ENCODE measurements around the gene CEP250.
"Not testable (repeated sequence)": the region's sequence is repeated elsewhere in the genome, so short reads cannot be mapped to it uniquely, and the experiment has no call there.

CEP250 gene

DNA sequence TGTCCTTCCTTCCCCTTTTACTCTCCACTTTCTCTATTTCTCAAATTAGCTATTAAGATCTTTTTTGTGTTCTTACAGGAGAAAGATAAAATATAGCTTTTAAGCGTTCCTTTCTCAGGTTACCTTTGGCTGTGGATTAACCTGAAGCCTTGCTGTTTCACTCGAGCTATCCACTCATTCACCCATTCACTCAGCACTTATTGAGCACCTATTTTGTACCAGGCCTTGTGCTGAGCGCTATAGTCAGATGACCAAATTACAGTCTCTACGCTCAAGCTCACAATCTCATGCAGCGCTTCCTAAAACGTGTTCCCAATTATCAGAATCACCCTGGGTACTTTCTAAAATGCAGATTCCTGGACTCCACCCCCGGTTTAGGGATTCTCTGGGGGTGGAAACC lies 1.8 kb upstream of the CEP250 start:
- TF ChIP-seq, protein P1, sequence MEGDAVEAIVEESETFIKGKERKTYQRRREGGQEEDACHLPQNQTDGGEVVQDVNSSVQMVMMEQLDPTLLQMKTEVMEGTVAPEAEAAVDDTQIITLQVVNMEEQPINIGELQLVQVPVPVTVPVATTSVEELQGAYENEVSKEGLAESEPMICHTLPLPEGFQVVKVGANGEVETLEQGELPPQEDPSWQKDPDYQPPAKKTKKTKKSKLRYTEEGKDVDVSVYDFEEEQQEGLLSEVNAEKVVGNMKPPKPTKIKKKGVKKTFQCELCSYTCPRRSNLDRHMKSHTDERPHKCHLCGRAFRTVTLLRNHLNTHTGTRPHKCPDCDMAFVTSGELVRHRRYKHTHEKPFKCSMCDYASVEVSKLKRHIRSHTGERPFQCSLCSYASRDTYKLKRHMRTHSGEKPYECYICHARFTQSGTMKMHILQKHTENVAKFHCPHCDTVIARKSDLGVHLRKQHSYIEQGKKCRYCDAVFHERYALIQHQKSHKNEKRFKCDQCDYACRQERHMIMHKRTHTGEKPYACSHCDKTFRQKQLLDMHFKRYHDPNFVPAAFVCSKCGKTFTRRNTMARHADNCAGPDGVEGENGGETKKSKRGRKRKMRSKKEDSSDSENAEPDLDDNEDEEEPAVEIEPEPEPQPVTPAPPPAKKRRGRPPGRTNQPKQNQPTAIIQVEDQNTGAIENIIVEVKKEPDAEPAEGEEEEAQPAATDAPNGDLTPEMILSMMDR (IDR thresholded peaks at IDR 0.05; ENCODE audit: borderline replicate concordance, insufficient read depth, low read depth, low read length) = no peak

DNA sequence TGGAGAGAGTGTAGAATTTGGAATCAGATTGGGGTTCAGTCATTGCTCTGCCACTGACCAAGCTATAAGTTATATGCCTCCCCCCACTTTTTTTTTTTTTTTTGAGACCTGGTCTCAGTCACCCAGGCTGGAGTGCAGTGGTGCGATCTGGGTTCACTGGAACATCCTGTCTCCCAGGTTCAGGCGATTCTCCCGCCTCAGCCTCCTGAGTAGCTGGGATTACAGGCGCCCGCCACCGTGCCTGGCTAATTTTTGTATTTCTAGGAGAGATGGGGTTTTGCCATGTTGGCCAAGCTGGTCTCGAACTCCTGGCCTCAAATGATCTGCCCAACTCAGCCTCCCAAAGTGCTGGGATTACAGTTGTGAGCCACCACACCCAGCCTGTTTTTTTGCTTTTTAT lies 1.3 kb downstream of the CEP250 start:
- H3K4me3 ChIP-seq (ENCODE audit: low read depth, low read length) = not testable (repeated sequence)

More for the DNA sequence above, 1.8 kb upstream of the CEP250 start:
- no peak overlapping the region for H3K4me3 ChIP-seq (ENCODE audit: low read depth, low read length)

DNA sequence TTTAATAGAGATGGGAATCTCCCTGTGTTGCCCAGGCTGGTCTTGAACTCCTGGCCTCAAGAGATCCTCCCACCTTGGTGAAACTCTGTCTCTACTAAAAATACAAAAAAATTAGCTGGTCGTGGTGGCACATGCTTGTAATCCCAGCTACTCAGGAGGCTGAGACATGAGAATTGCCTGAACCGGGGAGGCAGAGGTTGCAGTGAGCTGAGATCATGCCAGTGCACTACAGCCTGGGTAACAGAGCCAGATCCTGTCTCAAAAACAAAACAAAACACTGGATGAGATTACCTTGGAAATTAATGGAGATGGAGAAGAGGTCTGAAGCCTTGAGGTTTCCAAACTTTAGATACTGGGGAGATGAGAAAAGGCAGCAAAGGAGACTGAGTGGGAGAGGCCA lies 2.1 kb downstream of the CEP250 start:
- not testable (repeated sequence) for H3K4me3 ChIP-seq (ENCODE audit: low read depth, low read length)

DNA sequence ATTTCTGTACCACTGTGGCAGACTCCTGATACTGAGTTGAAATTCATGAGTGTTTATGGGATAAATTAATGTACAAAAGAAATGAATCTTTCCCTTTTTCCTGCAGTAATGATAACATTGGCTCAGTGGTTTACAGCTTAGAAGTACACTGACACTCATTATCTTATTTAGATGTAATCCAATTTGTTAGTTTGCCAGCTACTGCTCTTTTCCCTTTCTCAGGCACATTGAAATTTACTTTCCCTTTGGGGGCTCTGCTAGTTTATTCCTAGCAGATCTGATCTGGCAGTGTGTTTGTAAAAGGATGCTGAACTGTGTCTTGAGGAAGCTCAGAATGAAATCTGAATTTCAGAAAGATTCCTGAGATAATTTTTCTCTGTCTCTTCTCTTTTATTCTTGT lies 3.0 kb downstream of the CEP250 start:
- no peak overlapping the region for H3K4me3 ChIP-seq (ENCODE audit: low read depth, low read length)
- TF ChIP-seq, protein P1 (IDR thresholded peaks at IDR 0.05; ENCODE audit: borderline replicate concordance, insufficient read depth, low read depth, low read length) = no peak

DNA sequence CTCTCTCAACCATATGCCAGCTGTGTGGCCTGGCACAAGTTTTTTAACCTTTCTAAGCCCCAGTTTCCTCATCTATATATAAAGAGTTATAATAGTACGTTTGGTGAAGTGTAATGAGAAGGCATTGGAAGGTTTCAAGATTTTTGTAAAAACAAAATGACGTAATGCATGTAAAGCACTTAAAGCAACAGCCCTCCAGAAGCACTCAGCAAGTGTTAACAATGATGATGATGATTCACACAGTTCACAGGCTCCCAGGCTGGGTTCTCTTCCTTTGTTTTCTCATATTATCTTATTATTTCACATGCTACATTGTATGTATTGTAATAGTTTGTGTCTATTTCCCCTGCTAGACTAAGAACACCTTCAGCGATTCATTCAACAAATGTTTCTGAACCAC lies 6.2 kb downstream of the CEP250 start:
- TF ChIP-seq, protein P1 (IDR thresholded peaks at IDR 0.05; ENCODE audit: borderline replicate concordance, insufficient read depth, low read depth, low read length) = no peak
- H3K4me3 ChIP-seq (ENCODE audit: low read depth, low read length) = no peak overlapping the region

DNA sequence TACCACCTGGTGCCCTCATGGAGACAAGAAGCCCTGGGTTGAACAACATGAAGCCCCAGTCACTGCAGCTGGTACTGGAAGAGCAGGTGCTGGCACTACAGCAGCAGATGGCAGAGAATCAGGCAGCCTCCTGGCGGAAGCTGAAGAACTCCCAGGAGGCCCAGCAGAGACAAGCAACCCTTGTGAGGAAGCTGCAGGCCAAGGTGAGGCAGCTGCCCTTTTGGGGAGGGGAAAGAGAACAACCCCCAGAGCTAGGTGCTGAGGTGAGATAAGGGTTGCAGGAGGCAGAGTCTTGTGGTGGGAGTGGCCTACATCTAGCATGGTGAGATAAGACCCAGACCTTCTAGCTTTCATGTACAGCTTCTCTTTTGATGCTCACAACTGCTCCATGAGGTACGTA lies 7.0 kb downstream of the CEP250 start:
- no peak overlapping the region for H3K4me3 ChIP-seq (ENCODE audit: low read depth, low read length)
- TF ChIP-seq, protein P1 (IDR thresholded peaks at IDR 0.05; ENCODE audit: borderline replicate concordance, insufficient read depth, low read depth, low read length) = no peak

DNA sequence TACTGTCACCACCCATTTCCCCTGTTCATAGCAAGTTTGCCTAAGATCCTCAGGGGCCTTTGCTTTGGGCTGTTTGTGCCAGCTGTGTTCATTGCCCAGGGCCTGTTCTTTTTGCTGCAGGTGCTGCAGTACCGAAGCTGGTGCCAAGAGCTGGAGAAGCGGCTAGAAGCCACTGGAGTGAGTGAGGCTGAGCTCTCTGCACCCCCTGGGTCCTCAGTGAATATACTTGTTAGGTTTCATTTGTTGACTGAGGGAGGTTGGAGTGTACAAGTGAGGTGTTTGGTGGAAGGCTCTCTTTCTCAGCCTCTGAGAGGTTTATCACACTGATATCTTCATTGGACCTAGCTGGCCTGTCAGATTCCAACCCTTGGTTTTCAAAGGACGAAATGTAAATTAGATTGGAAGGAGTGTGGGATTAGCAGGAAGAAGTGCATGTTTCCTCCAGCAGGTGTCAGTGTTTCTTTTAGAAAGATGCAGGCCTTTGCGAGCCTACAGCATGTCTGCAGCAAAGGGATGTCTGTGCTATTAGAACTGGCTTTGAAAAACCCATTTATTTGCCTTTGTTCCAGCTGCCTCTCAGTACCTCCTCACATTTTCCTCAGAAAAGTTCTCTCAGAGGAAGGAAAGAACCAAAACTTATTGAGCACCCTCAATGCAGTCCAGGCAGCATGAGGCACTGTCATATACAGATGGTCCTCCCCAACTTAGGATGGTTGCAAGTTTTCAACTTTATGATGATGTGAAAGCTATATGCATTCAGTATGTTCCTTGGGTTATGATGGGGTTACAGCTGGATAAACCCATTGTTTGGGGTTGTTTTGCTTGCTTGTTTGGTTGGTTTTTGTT lies 8.3 kb downstream of the CEP250 start:
- TF ChIP-seq, protein P1 (IDR thresholded peaks at IDR 0.05; ENCODE audit: borderline replicate concordance, insufficient read depth, low read depth, low read length) = peak; percentile 72
- no peak overlapping the region for H3K4me3 ChIP-seq (ENCODE audit: low read depth, low read length)

DNA sequence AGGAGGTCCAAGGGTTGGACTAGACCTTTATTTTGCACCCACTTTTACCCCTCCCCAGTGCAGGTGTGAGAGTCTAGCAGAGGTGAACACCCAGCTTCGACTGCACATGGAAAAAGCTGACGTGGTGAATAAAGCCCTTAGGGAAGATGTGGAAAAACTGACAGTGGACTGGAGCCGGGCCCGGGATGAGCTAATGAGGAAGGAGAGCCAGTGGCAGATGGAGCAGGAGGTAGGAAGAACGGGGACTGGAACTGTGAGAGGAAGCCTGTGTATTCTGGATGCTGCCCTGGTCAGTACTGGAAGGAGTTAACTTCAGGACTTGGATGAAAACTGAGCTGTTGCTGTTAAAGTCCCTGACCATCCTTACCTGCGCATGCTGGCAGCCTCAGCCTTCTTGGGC lies 10.6 kb downstream of the CEP250 start:
- no peak overlapping the region for H3K4me3 ChIP-seq (ENCODE audit: low read depth, low read length)
- TF ChIP-seq, protein P1 (IDR thresholded peaks at IDR 0.05; ENCODE audit: borderline replicate concordance, insufficient read depth, low read depth, low read length) = no peak
